ENCODE results near the gene WIZ.

The WIZ gene

GRCh38 chr19:15374796-15375440 lies 74.8 kb downstream of the WIZ start:
- no peak for DNase-seq (ENCODE audit: low read depth in 2 of 2)

DNA sequence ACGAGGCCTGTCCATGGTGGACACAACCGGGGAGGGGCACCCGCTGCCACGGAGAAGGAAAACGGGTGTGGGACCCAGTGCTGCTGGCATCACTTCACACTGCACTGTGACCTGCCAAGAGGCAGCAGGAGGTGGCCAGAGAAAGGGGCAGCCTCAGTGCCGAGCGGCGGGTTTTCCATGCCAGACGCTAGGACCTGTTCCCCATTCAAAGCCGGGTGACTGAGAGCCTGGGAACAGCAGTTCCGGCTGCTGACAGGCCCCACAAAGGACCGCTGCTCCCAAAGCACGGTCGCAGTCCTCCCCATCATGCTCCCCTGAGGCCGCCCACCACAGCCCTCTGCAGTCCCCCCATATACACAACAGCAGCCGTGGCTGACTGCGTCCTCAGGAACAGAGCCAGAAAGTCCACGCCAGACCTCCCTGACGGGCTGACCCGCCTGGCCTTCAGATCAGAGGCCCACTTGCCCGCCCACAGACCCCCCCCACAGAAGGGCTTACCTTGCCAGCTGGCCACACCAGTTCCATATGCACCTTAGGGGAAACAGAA lies 75.6 kb downstream of the WIZ start:
- DNase-seq (ENCODE audit: low read depth in 2 of 2): no peak

GRCh38 chr19:15373644-15374043 lies 76.1 kb downstream of the WIZ start:
- DNase-seq (ENCODE audit: low read depth in 2 of 2): no peak

GRCh38 chr19:15372891-15373301 lies 76.9 kb downstream of the WIZ start:
- DNase-seq (ENCODE audit: low read depth in 2 of 2): no peak

DNA sequence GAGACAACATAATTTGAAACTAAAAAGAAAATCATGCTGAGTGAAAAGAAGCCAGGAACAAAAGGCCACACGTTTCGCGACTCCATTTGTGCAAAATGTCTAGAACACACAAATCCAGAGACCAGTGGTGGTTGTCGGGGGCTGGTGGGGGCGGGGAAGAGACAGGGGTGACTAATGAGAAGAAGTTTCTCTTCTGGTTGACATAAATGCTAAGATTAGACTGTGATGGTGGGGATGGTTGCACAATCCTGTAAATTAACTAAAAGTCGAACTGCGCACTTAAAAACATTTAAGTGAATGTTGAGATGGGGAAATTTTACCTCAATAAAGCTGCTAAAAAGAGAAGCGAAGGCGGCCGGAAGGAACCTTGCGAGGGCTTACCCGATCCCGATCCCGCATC lies 77.3 kb downstream of the WIZ start:
- no peak for DNase-seq (ENCODE audit: low read depth in 2 of 2)

DNA sequence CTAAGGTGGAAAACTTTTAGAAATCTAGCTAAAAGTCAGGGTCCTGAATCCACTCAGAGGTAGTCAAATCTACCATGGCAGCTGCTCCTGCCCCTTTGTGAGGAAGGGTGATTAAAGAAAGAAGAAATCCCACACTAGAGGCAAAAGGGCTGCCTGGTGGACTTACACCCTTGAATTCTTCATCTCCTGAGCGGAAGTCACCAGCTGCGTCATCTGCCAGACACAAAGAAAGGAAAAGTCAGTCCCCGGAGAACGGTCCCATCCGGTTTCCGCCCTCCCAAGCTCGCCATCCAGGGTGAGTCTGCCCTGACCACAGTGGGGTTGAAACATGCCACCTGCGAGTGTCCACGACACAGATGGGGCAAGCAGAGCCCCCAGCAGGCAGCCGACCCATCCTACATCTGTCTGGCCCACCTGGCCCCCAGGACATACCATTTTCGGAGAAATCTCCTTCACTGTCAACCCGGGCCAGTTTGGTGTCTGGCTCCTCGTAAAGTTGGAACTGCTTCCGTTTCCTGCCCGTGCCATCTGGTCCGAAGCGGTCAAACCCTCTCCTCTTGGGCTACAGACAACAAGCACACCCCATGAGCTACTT lies 77.9 kb downstream of the WIZ start:
- DNase-seq (ENCODE audit: low read depth in 2 of 2): no peak

DNA sequence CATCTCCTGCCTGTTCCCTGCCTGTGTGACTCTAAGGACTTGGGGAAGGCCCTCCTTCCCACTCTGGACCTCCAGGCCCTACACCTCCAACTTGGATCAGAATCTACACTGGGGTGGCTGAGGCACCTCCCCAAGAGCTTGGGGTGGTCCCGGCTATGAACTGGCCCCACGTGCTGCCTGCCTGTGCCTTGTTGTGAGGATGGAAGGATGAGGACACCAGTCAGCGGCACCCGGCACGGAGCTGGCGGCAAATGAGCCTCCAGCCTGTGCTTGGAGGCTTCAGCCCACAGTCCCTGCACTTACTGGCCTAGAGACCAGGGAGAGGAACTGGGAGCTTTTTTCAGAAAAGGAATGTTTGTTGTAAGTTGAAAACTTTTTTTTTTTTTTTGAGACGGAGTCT lies 78.6 kb downstream of the WIZ start:
- no peak for DNase-seq (ENCODE audit: low read depth in 2 of 2)
